Measurements from ENCODE around the gene ACLY. TPM values are rescaled to one million over a fixed set of nuclear protein-coding genes. Genes with fewer than 3 reads are reported as not detected.

ACLY gene
- polyA plus RNA-seq, 2 of the 4 experiments (the other 2 are of a cell fraction): 355 to 376 TPM

GRCh38 chr17:41906465-41907184, 12.1 kb downstream of the ACLY start (continued):
- TF ChIP-seq NPAS2 (CRISPR knock-in tag; IDR thresholded peaks at IDR 0.05; ENCODE audit: borderline replicate concordance) (no peak), ZFP36 (IDR thresholded peaks at IDR 0.05; ENCODE audit: borderline replicate concordance, partially characterized antibody) (no peak), FOSB (CRISPR knock-in tag; IDR thresholded peaks at IDR 0.05) (peak; percentile 52; the same call in 1 of the 2 replicates), CTCF (IDR thresholded peaks at IDR 0.05) (no peak), HOXB13 (CRISPR knock-in tag; IDR thresholded peaks at IDR 0.05; ENCODE audit: low read depth) (peak; percentile 64; the same call in 1 of the 2 replicates)

GRCh38 chr17:41905172-41905571, 13.6 kb downstream of the ACLY start:
- Histone ChIP-seq H3K9me3 (no peaks in the 10 kb centered on the region), H3K4me3 (no peak overlapping the region), H3K4me2 (peak overlapping the region; percentile 84), H3K27ac (peak overlapping the region; percentile 93 to 96), H3K4me1 (peaks cover 76% of the 10 kb centered on the region)
- POLR2A ChIA-PET: interaction anchor here (1.2 kb wide), 1 partner anchor 26 kb away, joined by 5 read pairs; no protein-coding TSS in a partner anchor
- TF ChIP-seq POLR2A (IDR thresholded peaks at IDR 0.05; ENCODE audit: low read length) (no peak), ZSCAN20 (CRISPR knock-in tag; IDR thresholded peaks at IDR 0.05) (no peak), HDAC2 (IDR thresholded peaks at IDR 0.05) (no peak), HOXB13 (CRISPR knock-in tag; IDR thresholded peaks at IDR 0.05; ENCODE audit: low read depth) (no peak), RCOR1 (IDR thresholded peaks at IDR 0.05; ENCODE audit: low read depth, low read length) (no peak), BCL3 (IDR thresholded peaks at IDR 0.05) (no peak), CEBPB (IDR thresholded peaks at IDR 0.05) (no peak)
- CTCF ChIA-PET: interaction anchor here (1.0 to 1.5 kb wide), 3 partner anchors 54 to 167 kb away, joined by 3 to 4 read pairs (median 4); no protein-coding TSS in a partner anchor
- ATAC-seq: no peak
- no peak for FAIRE-seq
- WGBS (ENCODE audit: missing lambda C conversion rate): 87% methylated on average over 4 of the region's 4 CpGs
- no peak for DNase-seq (ENCODE audit: low read depth in 1 of 2, low spot score in 1 of 2)

- H3K4me3 ChIP-seq: no peak overlapping the region
- H3K4me2 ChIP-seq: no peak overlapping the region; the same call in 2 of the 3 replicates
- H3K27ac ChIP-seq: peak overlapping the region; percentile 93 to 96
- TF ChIP-seq CBX2 (IDR thresholded peaks at IDR 0.05; ENCODE audit: borderline replicate concordance, low read depth) (no peak), REST (IDR thresholded peaks at IDR 0.05) (no peak), JUN (IDR thresholded peaks at IDR 0.05) (0 out of 5 replicates have a peak, but pooled peaks of 1 of the 2 experiments have one; percentile 30), PBX3 (IDR thresholded peaks at IDR 0.05) (no peak), ELK1 (IDR thresholded peaks at IDR 0.05; ENCODE audit: low read depth, low read length) (no peak), FOSB (CRISPR knock-in tag; IDR thresholded peaks at IDR 0.05) (no peak)
- ATAC-seq: no peak
- H3K9me3 ChIP-seq: no peaks in the 10 kb centered on the region
- WGBS (ENCODE audit: missing lambda C conversion rate): 92% methylated on average over 7 of the region's 7 CpGs
- ChIA-PET CTCF (interaction anchor here (1.0 to 1.5 kb wide), 4 partner anchors 10 to 166 kb away, joined by 3 to 7 read pairs (median 4); no protein-coding TSS in a partner anchor), POLR2A (interaction anchor here (1.2 kb wide), 1 partner anchor 26 kb away, joined by 5 read pairs; no protein-coding TSS in a partner anchor)
- no peak for DNase-seq (ENCODE audit: low read depth in 1 of 2, low spot score in 1 of 2)
- FAIRE-seq: no peak
- H3K4me1 ChIP-seq: peaks cover 71% of the 10 kb centered on the region
These were observed 14.4 kb downstream of the ACLY start for GRCh38 chr17:41904242-41904841.
